Mammary epithelial cell (primary cell): ENCODE results near the gene RXRB.

ENCODE experiments used
- EZH2 ChIP-seq: IDR thresholded peaks from 2 replicates; pipeline ENCODE4 v1.6.1; 2012; ENCODE audit warnings: low read length, inconsistent platforms, borderline replicate concordance
- TF ChIP-seq, protein P1 (sequence below), 2 donors: IDR thresholded peaks in 1 of 2; conservative IDR thresholded peaks in 1 of 2; 2 replicates each; pipeline ENCODE4 v1.5.1; 2011 to 2012; ENCODE audit warnings: inconsistent platforms in 2 of 2, low read length in 2 of 2, mild to moderate bottlenecking in 2 of 2, control low read depth in 1 of 2, low read depth in 1 of 2; ENCODE audit not compliant: insufficient read depth in 1 of 2; ENCODE audit errors: extremely low read depth in 1 of 2

DNA sequence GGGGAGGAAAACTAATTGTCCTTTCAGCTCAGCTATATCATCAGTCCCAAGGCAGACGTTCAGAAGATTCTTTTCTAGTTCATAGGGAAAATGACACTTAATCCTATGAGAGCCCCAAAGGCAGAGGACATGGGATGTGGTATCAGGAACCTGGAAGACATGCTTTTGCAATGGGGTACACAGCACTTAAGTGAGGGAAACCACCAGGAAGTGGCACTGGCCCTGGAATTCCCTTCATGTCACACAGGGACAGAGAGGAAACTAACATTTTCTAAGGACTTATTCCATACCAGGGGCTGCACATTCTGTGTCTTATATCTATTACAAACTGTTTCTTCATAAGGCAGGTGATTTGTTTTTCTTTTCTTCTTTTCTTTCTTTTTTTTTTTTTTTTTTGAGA, 43.0 kb upstream of the RXRB start:
- TF ChIP-seq, protein P1, sequence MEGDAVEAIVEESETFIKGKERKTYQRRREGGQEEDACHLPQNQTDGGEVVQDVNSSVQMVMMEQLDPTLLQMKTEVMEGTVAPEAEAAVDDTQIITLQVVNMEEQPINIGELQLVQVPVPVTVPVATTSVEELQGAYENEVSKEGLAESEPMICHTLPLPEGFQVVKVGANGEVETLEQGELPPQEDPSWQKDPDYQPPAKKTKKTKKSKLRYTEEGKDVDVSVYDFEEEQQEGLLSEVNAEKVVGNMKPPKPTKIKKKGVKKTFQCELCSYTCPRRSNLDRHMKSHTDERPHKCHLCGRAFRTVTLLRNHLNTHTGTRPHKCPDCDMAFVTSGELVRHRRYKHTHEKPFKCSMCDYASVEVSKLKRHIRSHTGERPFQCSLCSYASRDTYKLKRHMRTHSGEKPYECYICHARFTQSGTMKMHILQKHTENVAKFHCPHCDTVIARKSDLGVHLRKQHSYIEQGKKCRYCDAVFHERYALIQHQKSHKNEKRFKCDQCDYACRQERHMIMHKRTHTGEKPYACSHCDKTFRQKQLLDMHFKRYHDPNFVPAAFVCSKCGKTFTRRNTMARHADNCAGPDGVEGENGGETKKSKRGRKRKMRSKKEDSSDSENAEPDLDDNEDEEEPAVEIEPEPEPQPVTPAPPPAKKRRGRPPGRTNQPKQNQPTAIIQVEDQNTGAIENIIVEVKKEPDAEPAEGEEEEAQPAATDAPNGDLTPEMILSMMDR (conservative IDR thresholded peaks at IDR 0.05 in 1 of 2, IDR thresholded peaks at IDR 0.05 in 1 of 2; ENCODE audit: extremely low read depth in 1 of 2, insufficient read depth in 1 of 2, low read depth in 1 of 2, low read length in 2 of 2), result no peak
- no peak for TF ChIP-seq EZH2
